ENCODE data around the gene RNF150.

RNF150 gene

DNA sequence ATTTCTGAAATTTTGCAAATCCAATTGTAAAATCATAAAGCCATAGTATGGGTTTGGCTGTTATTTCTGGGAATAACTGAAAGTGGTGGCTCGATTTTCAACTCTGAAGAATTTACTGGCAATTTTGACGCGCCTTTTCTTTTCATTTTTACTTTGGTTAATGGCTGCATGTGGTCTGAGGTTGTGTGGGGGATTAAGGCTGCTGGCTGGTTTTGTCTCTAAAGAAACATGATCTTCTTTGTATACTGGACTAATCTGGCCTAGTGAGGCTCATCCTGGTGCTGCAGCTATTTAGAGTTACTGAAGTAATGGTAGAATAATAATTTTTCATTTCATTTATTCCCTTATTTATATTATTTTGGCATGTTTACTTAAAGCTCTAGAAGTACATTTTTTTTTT is 164.0 kb downstream of the RNF150 start:
- DNase-seq, result no peak

DNA sequence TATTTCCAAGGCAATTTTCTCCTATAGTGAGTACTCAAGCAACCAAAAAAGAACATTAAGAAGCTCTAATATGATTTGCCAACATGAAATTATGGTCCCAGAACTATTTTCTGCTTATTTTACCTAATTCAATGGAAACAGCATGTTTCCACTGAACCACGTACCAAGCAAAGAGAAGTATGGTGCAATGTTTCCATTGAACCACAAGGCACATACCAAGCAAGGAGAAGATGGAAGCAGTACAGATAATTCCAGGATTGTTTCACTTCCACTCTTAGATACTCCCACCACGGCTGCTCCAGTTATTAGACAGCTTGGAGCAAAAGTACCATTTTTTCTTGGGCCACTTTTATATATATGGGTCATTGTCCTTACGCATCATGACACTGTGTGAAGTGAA is 164.9 kb downstream of the RNF150 start:
- no peak for DNase-seq

DNA sequence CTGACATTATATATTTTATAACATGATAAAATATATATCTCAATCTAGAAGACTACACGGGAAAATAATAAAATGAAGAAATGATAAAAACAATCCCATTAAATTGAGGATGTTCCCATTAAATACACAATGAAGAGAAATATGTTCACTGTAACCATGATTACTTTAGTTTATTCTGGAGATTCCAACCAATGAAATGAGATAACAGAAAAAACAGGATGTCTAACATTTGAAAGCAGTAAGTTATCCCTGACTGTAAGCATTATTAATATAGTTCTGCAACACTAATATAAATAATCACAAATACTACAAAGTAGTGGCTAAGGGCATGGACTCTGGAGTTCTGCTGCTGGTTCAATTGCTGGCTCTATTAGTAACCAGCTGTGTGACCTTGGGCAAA is 169.4 kb downstream of the RNF150 start:
- DNase-seq, result no peak

DNA sequence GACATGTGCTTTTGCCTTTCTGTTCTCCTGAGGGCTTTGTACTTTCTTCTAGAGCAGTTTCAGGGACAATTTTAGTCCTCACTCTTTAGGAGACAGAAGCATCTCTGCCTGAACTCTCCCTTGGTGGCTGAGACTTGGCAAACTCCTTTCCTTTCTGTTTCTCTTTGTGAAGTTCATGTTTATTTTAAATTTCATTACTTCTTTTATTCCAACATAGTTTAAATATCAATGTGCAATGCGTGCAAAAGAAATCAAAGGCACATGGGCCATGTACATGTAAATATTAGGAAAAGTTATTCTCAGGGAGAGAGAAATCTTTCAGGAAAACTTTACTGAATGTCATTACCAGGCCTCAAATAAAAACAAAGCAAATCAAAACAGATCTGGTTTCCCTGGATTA is 177.6 kb downstream of the RNF150 start:
- no peak for DNase-seq

DNA sequence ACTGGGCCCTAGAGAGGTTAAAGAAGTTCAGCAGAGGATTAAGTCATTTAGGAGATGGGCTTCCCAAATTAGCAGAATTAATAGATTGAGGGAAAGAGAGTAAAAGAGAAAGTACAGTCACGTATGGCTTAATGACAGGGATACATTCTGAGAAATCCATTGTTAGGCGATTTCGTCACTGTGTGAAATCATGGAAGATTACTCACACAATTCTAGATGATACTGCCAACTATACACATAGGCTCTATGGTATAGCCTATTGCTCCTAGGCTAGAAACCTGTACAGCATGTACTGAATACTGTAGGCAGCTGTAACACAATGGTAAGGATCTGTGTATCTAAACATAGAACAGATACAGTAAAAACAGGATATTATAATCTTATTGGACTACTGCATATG is 180.6 kb downstream of the RNF150 start:
- DNase-seq, result no peak

DNA sequence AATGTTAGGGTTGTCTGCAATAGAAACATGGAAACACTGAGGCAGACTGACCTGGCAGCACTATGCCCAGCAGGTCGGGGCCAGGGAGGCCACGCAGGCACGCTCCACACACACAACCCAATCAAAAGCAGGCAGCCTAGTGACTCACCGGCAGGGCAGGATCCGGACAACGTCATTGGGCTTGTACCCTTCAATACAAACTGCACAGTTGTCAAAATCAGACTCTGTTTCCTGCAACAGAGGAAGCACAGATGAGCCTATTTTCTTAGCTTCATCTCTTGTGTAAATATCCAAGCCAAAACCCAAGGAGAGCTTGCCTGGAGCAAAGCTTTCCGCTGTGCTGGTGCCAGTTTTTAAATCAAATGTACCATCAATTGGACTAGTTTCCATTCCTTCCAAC is 185.8 kb downstream of the RNF150 start:
- no peak for DNase-seq

DNA sequence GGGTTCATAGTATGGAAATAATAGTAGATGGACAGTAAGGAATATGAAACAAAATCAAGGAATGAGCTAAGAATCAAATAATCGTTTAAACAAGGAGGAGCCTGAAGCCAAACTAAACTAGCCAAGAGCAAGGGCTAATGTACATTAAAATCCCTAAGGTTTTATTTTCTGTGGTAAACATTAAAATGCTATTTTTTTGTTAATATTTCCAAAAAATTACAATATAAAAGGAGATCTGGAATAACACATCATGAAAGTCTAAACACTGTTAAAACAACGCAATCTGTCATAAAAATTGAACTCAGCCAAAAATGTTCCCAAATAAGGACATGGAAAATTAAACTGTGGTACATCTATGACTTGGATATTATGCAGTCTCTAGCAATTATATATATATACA is 188.2 kb downstream of the RNF150 start:
- no peak for DNase-seq

DNA sequence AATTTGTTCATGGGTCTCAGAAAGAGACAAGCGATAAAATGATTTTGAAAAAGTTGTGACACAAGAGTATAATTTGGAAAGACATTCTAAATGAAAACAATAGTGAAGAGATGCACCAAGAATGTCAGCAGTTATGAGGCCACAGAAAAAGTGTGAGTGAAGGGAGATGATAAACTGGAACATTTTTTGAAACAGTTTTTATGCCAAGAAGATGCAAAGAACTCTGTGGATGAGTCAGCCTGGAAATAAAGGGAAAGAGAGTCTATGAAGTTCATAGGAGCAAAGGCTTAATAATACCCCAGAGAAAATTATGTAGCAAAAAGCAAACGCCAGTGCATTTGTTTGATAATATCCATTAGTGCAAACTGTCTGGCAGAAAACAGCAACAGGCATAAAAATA is 188.7 kb downstream of the RNF150 start:
- DNase-seq, result no peak

DNA sequence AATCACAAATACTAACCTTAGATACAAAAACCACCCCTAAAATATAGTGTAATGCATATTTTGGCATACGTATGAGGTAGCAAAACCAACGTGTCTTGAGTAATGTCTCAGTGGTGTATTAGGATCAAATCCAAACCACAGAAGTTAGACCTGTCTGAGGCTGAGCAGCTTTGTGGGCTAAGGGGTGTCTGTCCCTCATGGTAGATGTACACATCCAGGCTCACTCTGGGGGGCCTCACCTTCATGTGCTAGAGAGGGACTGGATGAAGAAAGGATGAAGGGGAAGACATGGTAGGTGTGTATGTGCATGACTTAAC is 189.1 kb downstream of the RNF150 start:
- no peak for DNase-seq

DNA sequence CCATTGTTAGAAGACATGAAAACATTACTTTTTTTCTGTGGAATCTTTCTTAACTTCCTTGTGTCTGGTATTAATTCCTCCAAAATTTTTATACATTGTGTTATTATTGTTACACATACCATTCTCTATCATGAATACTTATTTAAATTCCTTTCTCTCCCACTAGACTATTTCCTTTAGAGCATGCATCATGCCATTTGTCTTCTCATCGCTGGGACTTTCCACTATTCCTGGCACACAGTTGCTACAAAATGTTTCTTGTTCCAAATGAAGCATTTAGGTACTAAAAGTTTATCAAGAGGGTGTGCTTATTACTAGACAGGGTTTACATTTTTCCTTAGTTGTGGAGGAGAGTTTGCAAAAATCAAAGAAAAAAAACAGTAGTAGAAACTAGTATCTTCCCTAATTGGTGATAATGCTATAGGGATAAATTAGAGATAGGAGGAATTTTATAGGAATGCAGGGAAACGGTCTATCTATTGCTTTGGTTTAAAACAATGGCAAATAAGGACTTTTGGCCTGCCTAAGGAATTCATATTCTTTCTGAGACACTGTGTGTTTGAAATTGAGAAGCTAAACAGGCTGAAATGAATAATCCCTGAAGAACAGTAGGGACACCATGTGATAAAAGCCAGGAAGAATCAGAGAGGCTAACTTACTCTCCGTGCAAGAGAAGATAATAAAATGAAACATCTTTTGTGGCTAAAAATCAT is 189.6 kb downstream of the RNF150 start:
- DNase-seq, result no peak

DNA sequence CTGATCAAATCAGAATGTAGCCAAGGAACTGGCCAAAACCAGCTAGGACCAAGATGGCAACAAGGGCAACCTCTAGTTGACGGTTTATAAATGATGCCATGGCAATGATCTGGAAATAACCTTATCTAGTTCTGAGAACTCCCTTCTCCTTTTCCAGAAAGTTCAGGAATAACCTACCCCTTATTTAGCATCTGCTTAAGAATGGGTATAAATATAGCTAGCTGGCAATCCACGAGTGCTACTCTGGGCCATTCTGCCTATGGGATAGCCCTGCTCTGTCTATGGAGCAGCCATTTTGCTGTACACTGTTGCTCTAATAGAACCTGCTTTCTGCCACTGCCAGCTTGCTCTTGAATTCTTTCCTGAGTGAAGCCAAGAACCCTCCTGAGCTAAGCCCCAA is 192.7 kb downstream of the RNF150 start:
- DNase-seq, result no peak

DNA sequence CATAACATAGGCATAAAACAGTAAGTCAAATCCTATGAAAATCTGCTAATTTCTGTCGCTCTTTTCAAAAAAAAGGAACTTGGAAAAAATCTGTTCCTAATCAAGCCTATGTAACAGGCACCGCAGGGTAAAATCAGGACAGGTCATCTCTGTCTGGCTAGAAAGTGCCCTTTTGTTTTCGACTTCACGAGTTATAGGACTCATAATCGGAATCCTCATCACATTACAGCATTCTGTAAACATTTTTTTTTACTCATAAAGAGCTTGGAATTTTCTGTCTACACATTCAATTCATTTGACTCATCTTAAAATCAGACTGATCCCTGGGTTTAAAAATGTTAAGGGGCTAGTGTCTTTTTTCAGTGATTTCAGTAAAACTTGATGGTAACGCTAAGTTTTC is 195.4 kb downstream of the RNF150 start:
- no peak for DNase-seq

DNA sequence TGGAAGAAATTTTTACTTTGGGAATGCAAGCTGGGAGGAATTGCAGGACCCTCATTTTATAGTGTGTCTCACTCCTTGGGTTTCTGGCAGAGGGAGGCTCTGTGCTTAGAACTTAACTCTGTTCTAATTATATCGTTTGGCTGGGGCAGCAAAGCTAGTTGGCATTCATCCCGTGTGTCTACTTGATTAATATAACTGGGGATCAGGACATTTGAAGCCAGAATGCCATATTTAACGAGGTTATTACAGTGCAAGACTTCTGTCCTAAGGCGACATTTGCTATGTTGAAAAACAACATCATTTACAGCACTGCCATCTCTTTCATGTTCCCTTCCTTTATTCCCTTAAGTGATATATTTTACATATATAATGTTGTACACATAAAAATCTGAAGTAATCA is 198.0 kb downstream of the RNF150 start:
- no peak for DNase-seq

DNA sequence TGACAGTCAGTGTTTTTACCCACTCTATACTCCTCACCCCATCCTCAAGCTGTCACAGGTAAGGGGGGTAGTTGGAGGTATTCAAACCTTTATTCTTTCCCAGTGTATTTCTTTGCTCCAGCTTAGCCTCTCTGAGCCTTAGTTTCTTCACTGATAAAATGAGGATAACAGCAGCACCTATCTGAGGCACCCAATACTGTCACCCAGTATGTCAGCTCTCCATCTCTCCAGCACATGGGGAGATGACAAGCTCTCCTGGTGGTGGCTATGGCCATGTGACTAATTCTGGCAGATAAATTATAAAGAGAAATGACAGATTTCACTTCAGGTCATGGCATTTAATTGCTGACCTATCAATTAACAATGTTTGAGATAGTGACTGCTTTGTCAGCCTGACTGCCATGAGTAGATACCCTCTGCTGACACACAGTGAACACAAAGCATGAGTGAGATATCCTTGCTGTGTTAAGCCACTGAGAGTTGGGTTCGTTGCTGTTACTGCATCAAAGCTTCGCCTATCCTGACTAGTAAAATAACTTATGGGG is 200.7 kb downstream of the RNF150 start:
- DNase-seq, result no peak

DNA sequence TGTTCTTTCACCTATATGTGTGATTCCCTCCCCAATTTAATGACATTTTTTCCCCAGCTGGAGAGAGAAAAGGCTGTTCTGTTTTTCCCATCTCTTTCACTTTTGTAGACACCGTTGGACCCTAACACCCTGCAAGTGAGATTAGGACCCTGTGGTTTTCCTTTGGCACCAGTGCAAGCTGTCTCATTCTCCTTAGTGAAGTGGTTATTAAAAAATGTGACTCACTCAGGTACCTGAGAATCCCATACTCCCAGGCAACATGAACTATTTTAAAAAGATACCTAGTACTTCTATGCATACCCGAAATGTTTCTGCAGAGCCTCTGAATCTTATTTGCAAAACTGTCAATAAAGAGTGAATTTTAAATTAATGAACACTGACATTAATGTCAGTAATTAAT is 201.4 kb downstream of the RNF150 start:
- no peak for DNase-seq

DNA sequence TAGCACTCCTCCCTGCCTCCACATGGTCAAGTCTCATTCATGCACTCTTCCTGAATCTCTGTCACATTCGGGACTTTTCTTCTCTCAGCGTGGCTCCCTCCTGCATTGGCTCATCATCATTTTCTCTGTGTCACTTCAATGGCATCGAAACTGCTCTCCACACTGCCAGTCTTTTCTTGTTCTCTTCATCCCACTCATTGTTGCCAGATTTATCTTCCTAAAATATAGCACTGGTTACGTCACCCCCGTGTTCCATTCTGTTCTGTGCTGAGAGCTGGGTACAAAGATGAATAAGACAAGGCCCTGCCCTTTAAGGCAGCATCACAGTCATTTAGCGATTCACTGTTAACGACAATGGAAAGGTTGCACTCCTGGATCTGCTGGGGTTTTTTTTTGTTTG is 202.7 kb downstream of the RNF150 start:
- no peak for DNase-seq

DNA sequence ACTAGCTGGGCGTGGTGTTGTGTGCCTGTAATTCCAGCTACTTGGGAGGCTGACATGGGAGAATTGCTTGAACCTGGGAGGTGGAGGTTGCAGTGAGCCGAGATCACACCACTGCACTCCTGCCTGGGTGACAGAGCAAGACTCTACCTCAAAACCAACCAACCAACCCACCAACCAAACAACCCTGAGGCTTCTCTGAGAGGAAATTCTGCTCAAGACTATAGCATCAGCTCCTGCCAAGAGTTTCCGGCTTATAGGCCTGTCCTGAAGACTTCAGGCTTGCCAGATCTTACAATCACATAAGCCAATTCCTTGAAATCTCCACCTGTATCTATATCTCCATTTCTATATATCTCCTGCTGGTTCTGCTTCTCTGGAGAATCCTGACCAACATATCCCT is 203.3 kb downstream of the RNF150 start:
- no peak for DNase-seq

DNA sequence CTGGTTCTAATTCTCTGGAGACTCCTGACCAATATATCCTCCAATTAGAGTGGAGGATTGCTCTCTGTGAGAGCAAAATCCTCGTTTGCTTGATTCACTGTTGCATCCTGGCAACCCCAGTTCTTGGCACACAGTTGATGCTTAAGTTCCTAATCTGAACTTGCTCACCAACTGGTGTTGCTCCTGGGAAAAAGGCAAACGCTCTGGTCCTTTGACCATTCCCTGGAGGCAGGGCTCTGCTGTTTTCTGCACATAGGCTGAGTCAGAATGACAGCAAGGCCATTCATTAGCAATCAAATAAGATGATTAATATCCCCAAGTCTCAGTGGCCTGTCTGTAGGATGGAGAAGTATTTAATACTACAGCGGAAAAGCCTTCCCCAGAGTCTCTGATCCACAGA is 204.4 kb downstream of the RNF150 start:
- DNase-seq, result no peak

DNA sequence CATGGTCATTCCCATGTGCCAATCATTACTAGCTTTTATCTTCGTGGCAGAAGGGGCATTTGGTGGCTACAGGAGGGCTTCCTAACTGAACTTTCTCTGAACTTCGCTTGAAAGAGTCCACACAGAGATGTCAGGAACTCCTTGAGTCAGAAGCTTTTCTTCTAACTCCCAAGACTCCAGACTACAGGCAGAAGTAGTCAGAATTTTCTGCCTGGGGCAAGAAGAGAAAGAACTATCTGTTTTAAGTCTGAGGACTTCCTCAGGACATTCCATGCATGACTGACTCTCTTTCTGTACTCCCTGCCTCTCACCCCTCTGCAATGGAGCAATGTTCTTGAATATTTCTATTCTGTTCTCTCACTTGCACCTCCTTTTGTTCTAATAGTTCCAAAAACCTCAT is 206.6 kb downstream of the RNF150 start:
- no peak for DNase-seq

DNA sequence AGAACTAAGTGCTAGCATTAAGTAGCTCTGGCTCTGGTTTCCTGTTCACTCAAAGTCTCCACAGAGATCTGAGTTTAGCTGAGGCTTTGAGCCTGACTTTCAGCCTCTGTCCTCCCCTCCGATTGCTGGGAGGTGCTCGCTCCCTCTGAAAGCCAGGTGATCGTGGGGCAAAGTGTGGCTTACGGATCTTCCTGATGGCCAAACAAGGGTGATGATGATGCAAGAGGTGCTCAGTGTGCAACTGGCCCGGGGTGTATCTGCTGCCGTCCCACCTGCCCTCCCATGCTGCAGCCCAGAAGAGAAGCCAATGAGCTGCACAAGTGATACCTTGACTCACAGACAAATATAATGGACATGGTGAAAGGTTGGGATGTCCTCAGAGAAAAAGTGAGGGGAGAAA is 207.9 kb downstream of the RNF150 start:
- DNase-seq, result no peak

DNA sequence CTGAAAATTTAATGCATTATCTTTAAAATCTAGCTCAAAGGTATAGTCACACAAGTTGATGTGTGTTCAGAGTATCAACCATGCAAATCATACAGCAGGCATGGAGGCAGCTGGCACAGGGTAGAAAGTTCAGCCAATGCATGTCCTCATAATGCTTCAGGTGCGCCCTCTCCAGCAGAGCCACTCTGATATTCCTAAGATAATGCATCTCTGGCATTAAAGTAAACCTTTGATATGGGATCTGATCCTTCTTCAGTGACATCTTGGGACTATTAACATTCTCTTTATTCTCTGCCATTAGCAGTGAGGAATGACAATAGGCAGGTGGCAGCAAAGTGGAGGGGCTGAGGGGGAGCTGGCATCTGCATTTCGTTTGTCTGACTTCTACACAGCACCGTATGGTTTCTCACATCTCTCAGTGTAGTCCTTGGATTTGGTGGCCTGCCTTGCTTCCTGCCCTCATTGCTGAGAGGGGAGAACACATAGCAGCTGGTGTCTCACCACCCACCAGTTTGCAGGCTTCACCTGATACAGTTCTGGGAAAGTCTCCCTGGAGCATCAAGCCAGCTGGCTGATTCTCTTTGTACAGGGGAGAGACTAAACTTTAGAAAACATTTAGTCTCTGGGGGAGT is 208.4 kb downstream of the RNF150 start:
- no peak for DNase-seq

DNA sequence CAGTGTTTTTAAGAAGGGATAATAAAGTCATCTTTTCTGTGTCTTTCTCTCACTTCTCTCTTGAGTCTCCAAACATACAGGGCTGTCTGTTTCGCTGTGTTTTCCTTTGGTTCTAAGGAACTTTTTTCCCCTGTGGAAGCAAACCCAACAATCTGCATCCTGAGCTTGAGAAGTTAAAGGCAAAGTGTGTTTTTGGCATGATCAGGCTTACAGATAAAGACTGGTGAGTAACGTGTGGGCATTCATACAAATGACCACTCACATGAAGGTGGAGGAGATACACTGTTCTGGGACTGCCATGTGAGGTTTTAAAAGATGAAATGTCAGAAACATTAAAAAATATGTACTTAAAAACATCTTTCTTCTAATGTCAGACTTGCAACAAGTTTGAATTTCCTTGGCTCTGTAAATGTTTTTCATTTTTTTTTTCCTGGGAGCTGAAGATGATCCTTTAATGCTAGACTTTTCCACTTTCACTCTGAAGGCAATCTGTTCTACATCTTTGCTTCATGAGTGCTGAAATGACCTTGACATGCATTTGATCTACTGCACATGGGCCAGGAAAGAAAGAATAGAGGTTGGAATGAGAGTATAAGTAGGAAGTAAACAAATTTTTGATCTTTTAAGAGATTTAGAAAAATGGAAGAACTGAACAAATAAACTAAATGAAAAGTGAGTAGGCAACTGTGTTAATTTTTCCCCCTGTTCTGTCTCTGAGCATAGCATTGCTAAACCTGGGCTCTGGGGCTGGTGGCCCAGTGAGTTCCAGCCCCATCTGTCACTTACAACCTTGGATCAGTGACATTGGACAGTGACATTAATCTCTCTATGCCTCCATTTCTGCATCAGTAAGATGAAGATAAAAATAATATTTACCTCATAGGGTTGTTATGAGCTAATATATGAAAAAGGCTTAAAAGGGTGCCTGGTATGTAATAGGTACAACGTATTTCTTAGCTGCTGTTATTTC is 226.0 kb downstream of the RNF150 start:
- DNase-seq, result no peak

DNA sequence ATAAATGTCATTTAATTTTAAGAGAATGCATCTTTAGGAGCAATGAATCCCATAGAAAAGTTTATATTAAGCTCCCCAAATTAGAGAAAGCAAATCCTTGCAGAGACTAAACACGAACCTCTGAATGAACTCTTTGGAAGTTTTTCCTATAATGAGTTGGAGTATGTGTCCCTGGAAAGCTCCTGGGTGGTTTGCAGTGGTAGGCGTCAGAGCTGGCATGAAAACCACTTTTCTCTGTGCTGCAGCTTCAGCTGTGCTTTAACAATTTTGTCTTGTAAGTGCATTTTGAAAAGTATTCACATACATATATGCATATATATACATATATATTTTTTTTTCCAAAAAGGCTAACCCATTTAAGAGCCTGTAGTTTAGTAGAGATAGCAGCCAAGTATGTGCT is 228.4 kb downstream of the RNF150 start:
- DNase-seq, result no peak

Data from activated naive CD4-positive, alpha-beta T cell treated with Interleukin-2 at 50 U/mL for 16 hours (primary cell).